KOPT-K1 (cell line): Measurements from ENCODE around the gene ZNF598.
"Not testable (repeated sequence)": the region's sequence is repeated elsewhere in the genome, so short reads cannot be mapped to it uniquely, and the experiment has no call there.

Source experiments
- H3K27ac ChIP-seq: fragments of 200-600 bp; sonication (generic); 2 replicates; pipeline ENCODE4 v1.5.1; 2016; ENCODE audit warnings: antibody characterized with exemption, mild to moderate bottlenecking, low read depth, low read length; ENCODE audit not compliant: poor library complexity, severe bottlenecking
- H3K36me3 ChIP-seq: fragments of 200-600 bp; sonication (generic); 2 replicates; pipeline ENCODE4 v1.5.1; 2017; ENCODE audit warnings: antibody characterized with exemption, mild to moderate bottlenecking, low read length, moderate library complexity; ENCODE audit not compliant: insufficient read depth
- H3K9me3 ChIP-seq: fragments of 200-600 bp; sonication (generic); 2 replicates; pipeline ENCODE4 v1.5.1; 2017; ENCODE audit warnings: antibody characterized with exemption, low read length, mild to moderate bottlenecking; ENCODE audit not compliant: insufficient read depth, poor library complexity, severe bottlenecking

The ZNF598 gene

DNA sequence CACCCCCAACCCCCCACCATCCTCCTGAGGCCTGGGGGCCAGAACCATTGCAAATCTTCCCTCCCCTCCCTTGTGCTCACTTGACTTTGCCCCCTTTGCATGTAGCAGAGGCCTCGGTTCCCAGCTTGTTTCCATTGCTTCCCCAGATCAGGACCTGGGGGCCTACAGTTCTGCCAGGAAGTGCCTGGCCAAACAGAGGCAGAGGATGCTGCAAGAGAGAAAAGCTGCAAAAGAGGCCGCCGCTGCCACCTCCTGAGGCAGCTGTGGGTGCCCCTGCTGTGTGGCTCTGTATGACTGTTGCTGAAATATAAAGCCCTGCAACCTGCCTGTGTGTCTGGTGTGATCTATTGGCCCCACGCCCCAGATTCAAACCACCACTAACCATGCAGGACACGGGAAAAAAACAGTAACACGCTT lies 48.0 kb downstream of the ZNF598 start:
- H3K9me3 ChIP-seq = no peaks in the 10 kb centered on the region
- H3K27ac ChIP-seq = no peak overlapping the region
- H3K36me3 ChIP-seq = peaks cover 35% of the 10 kb centered on the region

DNA sequence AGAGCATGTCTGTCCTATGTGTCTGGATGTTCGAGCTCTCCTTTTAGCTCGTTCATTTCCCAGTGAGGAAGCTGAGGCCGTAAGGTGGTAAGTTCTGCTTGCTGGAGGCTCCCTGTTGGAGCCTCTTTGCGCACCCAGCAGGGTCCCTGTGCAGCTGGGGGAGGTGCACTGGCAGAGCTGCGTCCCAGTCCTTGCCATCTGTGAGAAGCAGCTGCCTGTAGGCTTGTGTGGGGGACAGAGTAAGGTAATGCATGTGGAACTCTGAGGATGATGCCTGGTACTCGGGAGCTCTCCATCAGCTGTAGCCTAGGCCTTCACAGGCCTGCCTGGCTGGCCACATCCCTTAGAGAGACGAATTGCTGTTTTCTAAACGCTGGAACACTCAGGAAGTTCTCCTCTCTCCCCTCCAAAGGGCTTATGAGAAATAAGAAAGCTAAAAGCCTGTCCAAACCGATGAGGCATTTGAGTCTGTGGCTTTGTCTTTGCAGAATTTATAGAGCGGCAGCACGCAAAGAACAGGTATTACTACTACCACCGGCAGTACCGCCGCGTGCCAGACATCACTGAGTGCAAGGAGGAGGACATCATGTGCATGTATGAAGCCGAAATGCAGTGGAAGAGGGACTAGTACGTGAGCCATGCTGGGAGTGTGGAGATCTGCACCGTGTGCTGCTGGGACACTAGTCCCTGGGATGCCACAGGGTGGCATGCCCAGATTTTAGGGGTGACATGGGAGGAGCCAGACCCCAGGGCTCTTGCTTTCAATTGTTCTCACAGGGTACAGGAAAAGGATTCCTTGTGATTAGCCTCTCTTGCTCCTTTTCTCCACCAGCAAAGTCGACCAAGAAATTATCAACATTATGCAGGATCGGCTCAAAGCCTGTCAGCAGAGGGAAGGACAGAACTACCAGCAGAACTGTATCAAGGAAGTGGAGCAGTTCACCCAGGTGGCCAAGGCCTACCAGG lies 48.7 kb downstream of the ZNF598 start:
- peaks cover 35% of the 10 kb centered on the region for H3K36me3 ChIP-seq
- peak overlapping the region; percentile 88 for H3K27ac ChIP-seq
- H3K9me3 ChIP-seq = no peaks in the 10 kb centered on the region

DNA sequence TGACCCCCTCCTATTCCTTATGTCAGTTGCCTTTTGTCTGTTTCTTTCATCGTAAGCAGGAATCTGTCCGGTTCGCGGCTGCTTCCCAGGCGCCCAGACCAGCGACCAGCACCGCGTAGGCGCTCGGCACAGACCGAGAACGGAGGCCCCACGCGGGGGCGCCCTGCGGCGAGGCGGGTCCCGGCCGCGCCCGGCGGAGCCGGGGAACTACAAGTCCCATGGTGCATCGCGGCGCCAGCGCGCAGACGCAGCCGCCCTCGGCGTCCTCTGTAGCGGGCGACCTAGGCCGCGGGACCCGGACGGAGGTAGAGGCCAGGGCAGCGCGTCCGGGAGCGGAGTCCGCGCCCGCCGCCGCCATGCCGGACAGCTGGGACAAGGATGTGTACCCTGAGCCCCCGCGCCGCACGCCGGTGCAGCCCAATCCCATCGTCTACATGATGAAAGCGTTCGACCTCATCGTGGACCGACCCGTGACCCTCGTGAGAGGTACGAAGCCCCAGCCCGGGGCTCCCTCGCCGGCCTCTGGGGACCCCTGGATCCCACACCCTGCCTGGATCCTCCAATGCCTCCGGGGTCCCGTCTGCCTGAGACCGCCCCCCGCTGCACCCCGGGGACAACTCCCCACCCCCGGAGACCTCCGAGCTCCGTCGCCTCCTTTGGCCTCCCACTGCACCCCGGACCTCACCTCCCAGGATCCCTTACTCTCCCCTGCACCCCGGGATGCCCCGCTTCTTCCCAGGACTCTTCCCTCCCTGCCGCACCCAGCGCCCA lies 50.2 kb downstream of the ZNF598 start, which contains the start of gene NDUFB10:
NDUFB10 (plus strand) TSS at position 270 of the 771 bp plus-strand sequence; CDS start at position 357, 87 bp downstream.
- H3K27ac ChIP-seq = peak within 1 kb of the TSS; percentile 88
- peaks cover 35% of the 10 kb centered on the region for H3K36me3 ChIP-seq
- H3K9me3 ChIP-seq = no peaks in the 10 kb centered on the region

DNA sequence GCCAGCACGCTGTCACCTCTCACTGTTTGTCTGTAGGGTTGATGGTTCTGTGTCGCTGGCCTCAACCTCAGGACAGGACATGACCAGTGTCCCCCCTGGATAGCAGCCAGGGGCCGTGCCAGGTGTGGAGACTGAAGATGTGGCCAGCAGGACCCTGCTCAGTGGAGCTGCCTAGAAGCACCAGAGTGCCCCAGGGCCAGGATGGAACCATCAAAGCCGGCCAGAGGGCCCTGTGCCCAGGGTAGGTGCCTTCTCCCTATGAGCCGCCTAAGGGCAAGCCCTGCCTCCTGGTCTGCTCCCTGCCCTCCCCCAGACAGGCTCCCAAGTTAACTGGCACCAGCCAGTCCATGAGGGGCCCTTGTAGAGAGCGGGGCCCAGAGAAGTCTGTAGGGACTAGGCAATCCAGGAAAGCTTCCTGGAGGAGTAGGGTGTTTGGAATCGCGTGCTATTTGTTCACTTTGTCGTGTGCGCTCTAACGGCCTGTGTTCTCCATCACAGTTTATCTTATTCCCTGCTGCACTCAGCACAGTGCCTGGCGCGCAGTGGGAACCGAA lies 50.8 kb downstream of the ZNF598 start:
- no peaks in the 10 kb centered on the region for H3K9me3 ChIP-seq
- peaks cover 32% of the 10 kb centered on the region for H3K36me3 ChIP-seq
- H3K27ac ChIP-seq = peak overlapping the region; percentile 88

DNA sequence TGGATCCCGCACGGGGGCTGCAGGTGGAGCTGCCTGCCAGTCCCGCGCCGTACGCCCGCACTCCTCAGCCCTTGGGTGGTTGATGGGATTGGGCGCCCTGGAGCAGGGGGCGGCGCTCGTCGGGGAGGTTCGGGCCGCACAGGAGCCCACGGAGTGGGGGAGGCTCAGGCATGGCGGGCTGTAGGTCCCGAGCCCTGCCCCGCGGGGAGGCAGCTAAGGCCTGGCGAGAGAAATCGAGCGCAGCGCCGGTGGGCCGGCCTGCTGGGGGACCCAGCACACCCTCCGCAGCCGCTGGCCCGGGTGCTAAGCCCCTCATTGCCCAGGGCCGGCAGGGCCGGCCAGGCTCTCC lies 51.5 kb downstream of the ZNF598 start:
- H3K9me3 ChIP-seq, H3K27ac ChIP-seq: not testable (repeated sequence)
- H3K36me3 ChIP-seq = peaks cover 25% of the 10 kb centered on the region

DNA sequence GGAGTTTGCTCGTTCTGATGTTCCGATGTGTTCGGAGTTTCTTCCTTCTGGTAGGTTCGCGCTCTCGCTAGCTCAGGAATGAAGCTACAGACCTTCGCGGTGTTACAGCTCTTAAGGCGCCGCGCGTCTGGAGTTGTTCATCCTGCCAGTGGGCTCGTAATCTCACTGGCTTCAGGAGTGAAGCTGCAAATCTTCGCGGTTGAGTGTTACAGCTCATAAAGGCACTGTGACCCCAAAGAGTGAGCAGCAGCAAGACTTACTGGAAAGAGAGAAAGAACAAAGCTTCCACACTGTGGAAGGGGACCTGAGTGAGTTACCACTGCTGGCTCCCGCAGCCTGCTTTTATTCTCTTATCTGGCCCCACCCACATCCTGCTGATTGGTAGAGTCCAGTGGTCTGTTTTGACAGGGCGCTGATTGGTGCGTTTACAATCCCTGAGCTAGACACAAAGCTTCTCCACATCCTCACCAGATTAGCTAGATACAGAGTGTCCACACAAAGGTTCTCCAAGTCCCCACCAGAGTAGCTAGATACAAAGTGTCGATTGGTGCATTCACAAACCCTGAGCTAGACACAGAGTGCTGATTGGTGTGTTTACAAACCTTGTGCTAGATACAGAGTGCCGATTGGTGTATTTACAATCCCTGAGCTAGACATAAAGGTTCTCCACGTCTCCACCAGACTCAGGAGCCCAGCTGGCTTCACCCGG lies 52.0 kb downstream of the ZNF598 start:
- not testable (repeated sequence) for H3K9me3 ChIP-seq, H3K27ac ChIP-seq
- peaks cover 20% of the 10 kb centered on the region for H3K36me3 ChIP-seq

DNA sequence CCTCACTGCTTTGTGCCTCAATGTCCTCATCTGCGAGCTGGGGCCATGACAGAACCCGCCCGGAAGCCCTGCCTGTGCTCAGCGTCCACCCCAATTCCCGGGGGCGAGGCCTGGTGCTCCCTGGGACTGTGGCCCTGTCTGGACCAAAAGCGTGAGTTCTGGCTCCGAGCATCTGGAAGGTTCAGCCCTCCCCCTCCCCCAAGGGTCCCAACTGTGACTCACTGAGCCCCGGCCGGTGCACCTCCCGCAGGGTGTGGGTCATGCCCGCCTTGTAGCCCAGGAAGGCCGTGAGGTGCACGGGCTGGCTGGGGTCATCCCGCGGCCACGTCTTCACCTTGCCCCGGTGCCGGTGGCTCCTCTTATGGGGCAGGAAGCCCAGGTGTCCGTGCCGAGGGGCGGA lies 55.9 kb downstream of the ZNF598 start:
- no peaks in the 10 kb centered on the region for H3K9me3 ChIP-seq
- no peak overlapping the region for H3K27ac ChIP-seq
- no peaks in the 10 kb centered on the region for H3K36me3 ChIP-seq

DNA sequence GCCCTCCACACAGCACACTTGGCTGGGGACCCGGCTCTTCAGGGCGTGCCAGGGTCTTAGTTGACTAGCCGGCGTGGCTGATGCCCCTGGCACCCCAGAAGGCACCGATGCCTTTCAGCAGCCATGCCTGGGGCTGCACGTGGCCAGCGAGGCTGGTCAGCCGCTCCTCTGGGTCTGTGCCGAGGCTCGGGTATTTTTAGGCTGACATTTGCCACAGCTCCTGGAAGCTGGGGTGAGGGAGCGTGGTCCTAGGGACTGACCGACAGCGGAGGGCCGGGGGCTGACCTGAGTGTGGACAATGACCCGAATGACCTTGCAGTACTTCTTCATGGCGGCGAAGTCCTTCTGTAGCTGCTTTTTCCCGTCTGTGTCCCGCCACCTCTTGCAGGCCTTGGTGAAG lies 59.1 kb downstream of the ZNF598 start:
- no peaks in the 10 kb centered on the region for H3K36me3 ChIP-seq
- no peak overlapping the region for H3K27ac ChIP-seq

DNA sequence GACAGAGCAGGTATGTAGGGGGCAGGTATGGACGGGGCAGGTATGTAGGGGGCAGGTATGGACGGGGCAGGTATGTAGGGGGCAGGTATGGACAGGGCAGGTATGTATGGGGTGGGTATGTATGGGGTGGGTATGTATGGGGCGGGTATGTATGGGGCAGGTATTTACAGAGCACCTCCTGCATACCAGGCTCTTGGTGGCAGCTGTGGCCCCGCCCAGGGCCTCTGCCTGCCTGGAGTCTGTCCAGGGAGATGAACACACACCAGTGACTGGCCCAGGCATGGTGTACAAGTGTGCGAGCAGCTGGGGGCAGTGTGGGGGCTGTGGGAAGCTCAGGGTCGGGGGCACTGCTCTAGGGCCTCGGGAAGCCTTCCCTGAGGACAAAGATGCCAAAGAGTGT lies 59.6 kb downstream of the ZNF598 start:
- no peaks in the 10 kb centered on the region for H3K9me3 ChIP-seq
- no peaks in the 10 kb centered on the region for H3K36me3 ChIP-seq
- H3K27ac ChIP-seq = no peak overlapping the region

More for the DNA sequence above, 59.1 kb downstream of the ZNF598 start:
- no peaks in the 10 kb centered on the region for H3K9me3 ChIP-seq

DNA sequence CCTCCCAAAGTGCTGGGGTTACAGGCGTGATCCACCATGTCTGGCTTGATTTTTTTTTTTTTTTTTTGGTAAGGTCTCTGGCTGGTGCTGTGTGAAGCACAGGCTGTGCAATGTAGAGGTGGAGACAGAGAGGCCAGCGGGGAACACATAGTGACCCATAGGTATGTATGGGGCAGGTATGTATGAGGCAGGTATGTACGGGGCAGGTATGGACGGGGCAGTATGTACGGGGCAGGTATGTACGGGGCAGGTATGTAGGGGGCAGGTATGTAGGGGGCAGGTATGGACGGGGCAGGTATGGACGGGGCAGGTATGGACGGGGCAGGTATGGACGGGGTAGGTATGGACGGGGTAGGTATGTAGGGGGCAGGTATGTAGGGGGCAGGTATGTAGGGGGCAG lies 60.1 kb downstream of the ZNF598 start:
- H3K36me3 ChIP-seq = no peaks in the 10 kb centered on the region
- H3K9me3 ChIP-seq = no peaks in the 10 kb centered on the region
- H3K27ac ChIP-seq = no peak overlapping the region
